NOMO-1 treated with dmso at 0.1 percent for 144 hours (cell line): ENCODE results near the gene TIMM21.

Source experiments
- DNase-seq: peaks from one replicate; lab custom pipeline; 2025; ENCODE audit not compliant: unreplicated experiment; lab: John Stamatoyannopoulos, UW

Gene TIMM21, protein sequence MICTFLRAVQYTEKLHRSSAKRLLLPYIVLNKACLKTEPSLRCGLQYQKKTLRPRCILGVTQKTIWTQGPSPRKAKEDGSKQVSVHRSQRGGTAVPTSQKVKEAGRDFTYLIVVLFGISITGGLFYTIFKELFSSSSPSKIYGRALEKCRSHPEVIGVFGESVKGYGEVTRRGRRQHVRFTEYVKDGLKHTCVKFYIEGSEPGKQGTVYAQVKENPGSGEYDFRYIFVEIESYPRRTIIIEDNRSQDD

DNA sequence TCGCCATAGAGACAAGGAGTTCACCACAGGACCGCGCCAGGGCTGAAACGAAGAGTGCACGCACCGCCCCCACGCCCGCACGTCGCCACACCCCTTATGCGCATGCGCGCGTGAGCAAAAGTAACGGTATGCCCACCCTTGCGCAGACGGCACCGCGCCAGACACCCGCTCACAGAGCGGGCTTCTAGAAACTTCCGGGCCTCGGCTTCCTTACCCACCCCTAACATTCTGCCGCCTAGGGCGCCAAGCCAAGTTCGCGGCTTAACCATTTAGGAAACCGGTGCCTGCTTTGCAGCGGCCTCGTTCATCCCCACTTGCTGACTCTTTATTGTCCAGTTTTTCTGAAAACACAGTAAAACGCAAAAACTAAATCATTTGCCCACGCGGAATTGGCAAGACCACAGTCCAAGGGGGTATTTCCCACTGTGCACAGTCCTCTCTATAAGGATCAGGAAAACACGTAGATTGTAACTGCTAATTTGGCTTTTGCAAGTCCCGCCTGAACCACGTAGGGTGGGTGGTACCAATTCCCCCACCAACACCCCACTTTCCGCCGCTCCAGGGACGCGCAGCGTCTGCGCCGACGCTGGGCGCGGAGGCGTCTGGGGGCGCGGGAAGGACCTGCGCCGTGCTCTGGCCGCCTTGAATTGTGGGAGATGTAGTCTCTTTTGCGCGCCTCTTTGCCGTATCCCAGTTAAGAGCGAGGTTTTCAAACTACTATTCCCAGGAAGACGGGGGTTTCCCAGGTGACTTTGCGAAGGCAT lies at the start of gene TIMM21, which contains the start of gene FBXO15:
TIMM21 (plus strand) TSS at position 745 of the 764 bp plus-strand sequence. CDS start 286 bp downstream, outside the sequence.
FBXO15 (minus strand) TSS at position 56 of the 764 bp plus-strand sequence; CDS start at position 7, 49 bp downstream.
- DNase-seq = peak; percentile 95

DNA sequence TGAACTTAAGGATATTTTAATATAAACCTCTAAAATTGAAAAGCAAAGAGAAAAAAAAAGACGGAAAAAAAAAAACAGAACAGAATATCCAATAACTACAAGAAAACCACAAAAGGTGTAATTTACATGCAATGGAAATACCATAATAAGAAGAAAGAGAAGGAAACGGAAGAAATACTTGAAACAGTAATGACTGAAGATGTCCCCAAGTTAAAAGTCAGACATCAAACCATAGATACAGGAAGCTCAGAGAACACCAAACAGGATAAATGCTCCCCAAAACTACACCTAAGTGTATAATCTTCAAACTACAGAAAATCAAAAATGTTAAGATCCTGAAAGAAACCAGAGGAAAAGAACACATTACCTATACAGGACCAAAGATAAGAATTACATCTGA lies 39.9 kb upstream of the TIMM21 start:
- DNase-seq = no peak

DNA sequence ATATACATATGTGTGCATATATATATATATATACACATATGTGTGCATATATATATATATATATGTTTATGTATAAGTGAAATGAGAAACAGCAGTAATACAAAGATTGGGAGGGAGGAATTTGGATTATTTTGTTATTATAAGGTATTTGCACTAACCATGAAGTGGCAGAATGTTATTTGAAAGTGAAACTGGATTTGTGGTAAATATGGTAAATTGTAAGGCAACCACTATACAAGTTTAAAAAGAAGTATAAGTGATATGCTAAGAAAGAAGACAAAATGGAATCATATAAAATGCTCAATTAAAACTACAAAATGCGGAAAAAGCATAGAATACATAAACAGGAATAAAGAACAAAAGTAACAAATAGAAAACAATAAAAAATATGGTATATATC lies 38.2 kb upstream of the TIMM21 start:
- DNase-seq = no peak

DNA sequence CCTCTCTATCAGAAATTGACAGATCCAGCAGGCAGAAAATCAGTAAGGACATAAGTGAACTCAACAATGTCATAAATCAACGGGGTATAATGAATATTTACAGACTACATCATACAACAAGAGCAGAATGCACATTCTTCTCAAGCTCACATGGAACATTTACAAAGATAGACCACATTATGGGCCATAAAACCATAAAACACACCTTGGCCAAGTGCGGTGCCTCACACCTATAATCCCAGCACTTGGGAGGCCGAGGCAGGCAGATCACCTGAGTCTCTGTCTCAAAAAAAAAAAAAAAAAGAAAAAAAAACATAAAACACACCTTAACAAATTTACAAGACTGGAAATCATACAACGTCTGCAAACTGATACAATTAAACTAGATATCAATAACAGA lies 37.3 kb upstream of the TIMM21 start:
- DNase-seq = no peak

- no peak for DNase-seq
Observed at GRCh38 chr18:74113711-74114110, 34.6 kb upstream of the TIMM21 start.

DNA sequence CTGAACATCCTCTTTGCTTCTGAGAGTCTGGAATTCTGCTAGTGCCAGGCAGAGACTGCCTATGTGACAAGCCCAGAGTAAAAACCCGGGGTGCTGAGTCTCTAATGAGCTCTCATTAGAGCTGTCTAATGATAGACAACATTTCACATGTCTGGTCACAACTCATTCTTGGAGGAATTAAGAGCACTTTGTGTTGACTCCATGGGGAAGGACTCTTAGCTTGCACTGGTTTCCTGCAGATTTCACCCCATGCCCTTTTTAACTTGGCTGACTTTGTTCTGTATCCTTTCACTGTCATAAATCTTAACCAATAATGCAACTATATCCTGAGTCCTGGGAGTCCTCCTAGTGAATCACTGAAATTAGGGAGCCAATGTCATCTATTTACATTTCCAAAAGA lies 34.2 kb upstream of the TIMM21 start:
- no peak for DNase-seq

DNA sequence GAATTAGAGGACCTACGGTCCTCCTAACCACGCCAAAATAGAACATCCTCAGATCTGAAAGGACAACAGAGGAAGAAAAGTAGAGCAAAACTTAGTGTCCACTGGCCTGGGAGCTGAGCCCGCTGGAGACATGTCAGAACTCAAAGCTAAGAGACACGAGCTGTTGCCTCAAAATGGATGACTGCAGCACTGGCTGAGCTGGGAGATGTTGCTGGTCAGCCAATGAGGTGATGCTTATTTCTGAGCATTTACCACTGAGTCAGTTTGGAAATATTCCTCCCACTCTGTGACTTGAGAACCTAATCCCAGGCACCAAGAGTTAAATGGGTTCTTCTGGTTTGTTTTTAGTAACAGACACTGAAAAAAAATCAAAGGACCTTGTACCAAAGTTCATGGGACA lies 33.3 kb upstream of the TIMM21 start:
- no peak for DNase-seq

GRCh38 chr18:74116633-74117554 lies 31.4 kb upstream of the TIMM21 start:
- no peak for DNase-seq

GRCh38 chr18:74123200-74123599 lies 25.1 kb upstream of the TIMM21 start:
- no peak for DNase-seq

GRCh38 chr18:74124642-74125041 lies 23.7 kb upstream of the TIMM21 start:
- no peak for DNase-seq

DNA sequence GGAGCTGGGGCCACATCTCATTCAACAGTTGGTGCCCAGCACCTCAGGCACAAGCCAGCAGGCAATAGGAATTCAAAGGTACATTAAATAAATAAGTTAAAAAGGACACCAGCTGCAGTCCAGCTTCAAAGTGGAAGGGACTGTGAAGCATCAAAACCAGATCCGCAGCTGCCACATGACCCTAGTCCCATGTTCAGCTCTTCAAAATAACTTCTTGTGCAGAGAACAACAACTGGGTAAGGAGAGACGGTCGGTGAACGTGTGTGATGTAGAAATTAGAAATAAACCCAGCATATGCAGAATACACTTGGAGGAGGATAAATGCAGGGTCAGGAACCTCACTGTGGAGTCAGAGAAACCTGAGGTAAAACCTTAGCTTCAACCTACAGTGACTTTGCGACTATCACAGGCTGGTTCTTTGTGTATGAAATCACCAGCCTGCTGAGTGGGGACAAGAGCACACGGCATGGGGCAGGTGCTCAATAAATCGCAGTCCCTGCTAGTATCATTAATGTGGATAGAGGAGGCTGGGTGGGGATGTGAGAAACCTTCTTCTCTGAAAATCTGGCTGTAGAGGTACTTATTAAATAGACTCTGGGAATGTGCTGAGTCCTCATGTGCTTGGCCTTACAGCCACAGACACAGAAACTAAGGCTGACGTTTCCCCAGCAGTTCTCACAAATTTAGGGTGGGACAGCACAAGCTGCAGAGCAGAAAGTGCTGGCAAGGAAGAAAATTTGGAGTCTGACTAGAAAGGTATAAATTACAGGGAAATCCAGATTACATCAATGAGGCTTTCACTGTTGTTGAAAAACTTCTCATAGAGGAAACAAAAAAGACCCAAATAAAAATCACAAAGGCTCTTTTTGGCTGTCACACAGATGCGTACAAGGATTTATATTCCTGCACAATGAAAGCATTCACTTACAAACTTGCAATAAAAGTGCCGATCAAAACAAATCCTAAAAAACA lies 21.4 kb upstream of the TIMM21 start:
- no peak for DNase-seq

DNA sequence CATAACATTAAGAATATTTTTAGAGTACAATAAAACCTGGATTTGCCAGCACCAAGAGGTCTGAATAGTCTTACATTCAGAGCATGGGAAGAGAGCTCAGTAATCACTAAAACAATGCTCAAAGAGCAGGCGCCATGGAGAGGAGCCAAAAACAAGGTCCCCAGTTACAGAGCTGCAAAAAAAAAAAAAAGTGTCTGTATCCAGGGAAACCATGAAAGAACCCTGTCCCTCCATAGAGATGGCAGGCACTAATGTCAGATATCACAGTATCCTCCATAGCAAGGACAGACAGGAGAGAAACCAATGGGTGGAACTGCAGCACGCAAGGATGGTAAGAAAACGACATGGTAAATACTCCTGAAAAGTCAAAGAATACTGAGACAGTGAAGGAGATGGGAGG lies 20.2 kb upstream of the TIMM21 start:
- no peak for DNase-seq

DNA sequence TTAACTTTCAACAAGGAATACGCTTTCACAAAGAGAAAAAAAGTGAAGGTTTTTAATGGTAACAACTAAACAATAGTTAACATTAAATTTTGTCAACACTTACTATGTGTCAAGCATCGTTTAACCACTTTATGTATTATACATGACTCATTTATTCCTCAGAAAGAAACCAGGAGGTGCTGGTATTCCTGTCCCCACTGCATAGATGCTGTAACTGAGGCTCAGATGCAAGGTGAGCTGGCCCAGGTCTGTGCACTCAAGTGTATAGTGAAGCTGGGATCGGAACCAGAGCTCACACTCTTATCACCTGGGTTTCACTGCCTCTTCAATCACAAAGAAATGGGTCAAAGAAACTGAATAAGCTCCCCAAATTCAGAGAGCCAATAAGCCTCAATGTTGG lies 17.2 kb upstream of the TIMM21 start:
- no peak for DNase-seq

- no peak for DNase-seq
Observed at GRCh38 chr18:74132201-74132600, 16.1 kb upstream of the TIMM21 start.

DNA sequence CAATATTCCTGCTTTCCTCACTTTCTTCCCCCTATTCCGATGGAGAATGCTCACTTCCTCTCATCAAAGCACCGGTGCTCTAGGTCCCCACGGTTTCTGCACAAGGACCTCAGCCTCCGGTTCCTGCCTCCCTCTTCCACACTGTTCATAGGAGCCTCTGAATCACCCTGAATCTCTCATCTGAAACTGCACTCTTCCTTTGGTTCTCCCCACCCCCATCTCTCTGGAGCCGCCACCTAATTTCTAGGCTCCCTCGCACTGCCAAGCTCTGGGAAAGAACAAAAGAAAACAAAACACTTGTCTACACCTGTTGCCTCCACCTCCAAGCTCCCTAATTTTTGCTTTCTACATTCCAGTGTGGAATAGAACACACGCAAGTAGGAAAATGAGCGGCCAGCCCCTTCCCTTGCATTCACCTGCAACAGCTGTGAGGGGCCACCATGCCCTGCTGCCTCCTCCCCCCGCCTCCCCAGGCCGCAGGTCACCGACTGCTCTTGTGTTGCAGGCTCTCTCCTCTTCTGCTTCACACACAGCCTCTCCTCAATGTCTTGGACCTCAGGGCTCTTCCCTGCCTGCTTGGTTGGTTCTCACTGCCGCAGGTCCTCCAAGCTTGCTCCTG lies 10.3 kb upstream of the TIMM21 start:
- DNase-seq = no peak

DNA sequence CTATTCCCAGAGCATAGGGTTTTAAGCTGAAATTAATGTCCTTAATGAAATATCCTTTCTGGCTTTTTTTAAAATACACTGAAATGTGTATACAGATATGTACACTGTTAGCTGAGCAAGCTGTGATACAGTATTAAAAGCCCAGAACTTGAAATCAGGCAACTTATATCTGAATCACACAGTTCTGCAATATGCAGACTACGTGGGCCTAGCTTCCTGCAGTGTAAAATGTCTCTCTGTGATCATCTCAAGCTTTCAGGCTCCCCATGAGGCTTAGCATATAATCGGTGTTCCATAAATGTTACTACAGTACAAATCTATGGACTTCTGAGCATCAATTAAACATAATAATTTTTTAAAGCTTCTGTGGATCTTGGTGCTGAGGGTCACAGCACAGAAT lies 8.9 kb upstream of the TIMM21 start:
- DNase-seq = no peak

DNA sequence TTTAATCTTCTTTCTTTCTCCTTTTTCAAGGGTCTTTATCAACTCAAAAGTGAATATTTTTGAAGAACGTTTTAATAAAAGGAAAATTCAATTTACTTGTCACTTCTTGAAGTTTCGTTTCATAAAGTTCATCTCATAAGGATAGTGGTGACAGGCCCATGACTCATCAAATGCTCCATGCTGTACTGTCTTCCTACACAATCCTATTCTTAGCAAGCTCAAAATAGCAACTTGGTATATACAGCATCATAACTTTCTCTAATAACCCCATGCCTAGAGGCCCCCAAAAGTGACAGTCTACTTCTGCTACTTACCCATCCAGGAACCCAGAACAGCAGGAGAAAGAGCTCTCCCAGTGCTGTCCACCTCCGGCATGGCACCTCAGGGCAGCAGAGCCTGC lies 8.4 kb upstream of the TIMM21 start:
- no peak for DNase-seq

DNA sequence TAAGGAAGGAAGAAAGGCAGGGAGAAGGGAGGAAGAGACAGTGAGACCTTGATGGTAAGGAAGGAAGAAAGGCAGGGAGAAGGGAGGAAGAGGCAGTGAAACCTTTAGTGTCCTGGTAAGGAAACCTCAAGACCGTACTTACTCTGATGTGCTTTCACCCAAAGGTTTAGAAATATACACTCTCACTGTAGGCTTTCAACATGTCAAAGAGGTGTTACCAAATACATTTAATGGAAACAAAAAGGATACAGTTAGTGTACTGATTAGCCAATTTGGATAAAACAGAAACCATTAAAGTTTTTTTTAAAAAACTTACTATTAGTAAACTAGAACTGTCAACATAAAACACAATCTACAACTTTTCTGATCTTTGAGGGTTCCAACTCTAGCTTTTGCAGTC lies 7.7 kb upstream of the TIMM21 start:
- no peak for DNase-seq

DNA sequence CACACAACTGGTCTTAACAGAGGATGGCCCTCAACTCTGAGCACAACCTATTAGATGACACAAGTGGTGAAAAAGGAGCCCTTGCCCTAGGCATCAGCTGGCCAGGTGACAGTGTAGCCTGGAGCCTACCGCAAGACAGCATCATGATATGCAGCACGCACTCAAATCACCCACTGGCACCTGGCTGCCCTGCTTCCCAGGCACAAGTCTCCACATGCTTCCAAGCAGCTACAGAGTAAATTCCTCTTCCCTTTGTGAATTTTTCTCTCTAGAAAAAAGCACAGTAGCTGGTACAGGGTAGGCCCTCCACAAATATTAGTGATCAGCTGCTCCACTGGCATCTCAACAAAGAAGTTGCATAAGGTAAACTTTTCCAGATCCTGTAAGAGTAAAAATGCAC lies 6.7 kb upstream of the TIMM21 start:
- DNase-seq = no peak

- DNase-seq = no peak
Observed at GRCh38 chr18:74142252-74142651, 6.1 kb upstream of the TIMM21 start.
